Neural crest cell (in vitro differentiated cells): ENCODE results near the gene ASB12. TPM values are rescaled to one million over a fixed set of nuclear protein-coding genes. Genes with fewer than 3 reads are reported as not detected.

Source experiments
- DNase-seq: peaks from one replicate; pipeline ENCODE4 v3.0.0; 2021; ENCODE audit warnings: low read depth, mixed read lengths, low spot score
- H3K27ac Mint-ChIP-seq: one replicate; pipeline ENCODE4 v1.8.0; 2021; ENCODE audit warnings: mild to moderate bottlenecking, mixed read lengths; ENCODE audit not compliant: unreplicated experiment
- H3K27me3 Mint-ChIP-seq: 2 replicates; pipeline ENCODE4 v1.8.0; 2021; ENCODE audit warnings: low read depth, mild to moderate bottlenecking, mixed read lengths
- H3K36me3 Mint-ChIP-seq: 2 replicates; pipeline ENCODE4 v1.8.0; 2021; ENCODE audit warnings: low read depth, mild to moderate bottlenecking, mixed read lengths
- H3K4me1 Mint-ChIP-seq: 2 replicates; pipeline ENCODE4 v1.8.0; 2021; ENCODE audit warnings: mixed read lengths
- H3K4me3 Mint-ChIP-seq: one replicate; pipeline ENCODE4 v1.8.0; 2021; ENCODE audit warnings: mild to moderate bottlenecking, mixed read lengths
- H3K9me3 Mint-ChIP-seq: 2 replicates; pipeline ENCODE4 v1.8.0; 2021; ENCODE audit warnings: mixed read lengths
- CTCF ChIP-seq: fragments of 200-600 bp; sonication (generic); conservative IDR thresholded peaks from 2 replicates; pipeline ENCODE4 v1.5.0; 2021; ENCODE audit warnings: antibody characterized with exemption, mild to moderate bottlenecking
- total RNA-seq: library from RNA; stranded (reverse); gene quantifications from 2 replicates; pipeline ENCODE4 v1.2.1, GENCODE V29; 2021

The ASB12 gene
- total RNA-seq, 1 donor from 2014 or later, result 0.61 TPM

- H3K36me3 Mint-ChIP-seq, result no peaks in the 10 kb centered on the region
- H3K27ac Mint-ChIP-seq, result peak overlapping the region; percentile 81
- DNase-seq, result peak; percentile 83
- H3K27me3 Mint-ChIP-seq, result no peaks in the 10 kb centered on the region
- H3K4me3 Mint-ChIP-seq, result peak overlapping the region; percentile 96
- peak; percentile 30 for TF ChIP-seq CTCF
- H3K4me1 Mint-ChIP-seq, result peaks cover 14% of the 10 kb centered on the region
- H3K9me3 Mint-ChIP-seq, result no peaks in the 10 kb centered on the region
Measured at GRCh38 chrX:64205735-64206501, 24.5 kb downstream of the ASB12 start.

- H3K27ac Mint-ChIP-seq, result peak within 1 kb of the TSS; percentile 81
- no peak for DNase-seq
- peak within 1 kb of the TSS; percentile 96 for H3K4me3 Mint-ChIP-seq
- no peaks in the 10 kb centered on the region for H3K36me3 Mint-ChIP-seq
- no peak for TF ChIP-seq CTCF
- H3K27me3 Mint-ChIP-seq, result no peaks in the 10 kb centered on the region
- H3K9me3 Mint-ChIP-seq, result no peaks in the 10 kb centered on the region
- H3K4me1 Mint-ChIP-seq, result peaks cover 14% of the 10 kb centered on the region
Measured at GRCh38 chrX:64205441-64205734, 25.0 kb downstream of the ASB12 start, which contains the start of gene AMER1. Gene AMER1 (minus strand): TSS chrX:64205708. CDS start chrX:64193286, 12,422 bp downstream.

GRCh38 chrX:64204701-64205440, 25.5 kb downstream of the ASB12 start:
- H3K4me3 Mint-ChIP-seq, result peak overlapping the region; percentile 96
- H3K4me1 Mint-ChIP-seq, result peaks cover 14% of the 10 kb centered on the region
- no peak for TF ChIP-seq CTCF
- no peaks in the 10 kb centered on the region for H3K36me3 Mint-ChIP-seq
- no peaks in the 10 kb centered on the region for H3K27me3 Mint-ChIP-seq
- H3K9me3 Mint-ChIP-seq, result no peaks in the 10 kb centered on the region
- DNase-seq, result peak; percentile 6
- H3K27ac Mint-ChIP-seq, result no peak overlapping the region

GRCh38 chrX:64204252-64204651, 26.2 kb downstream of the ASB12 start:
- TF ChIP-seq CTCF, result no peak
- Mint-ChIP-seq H3K27me3 (no peaks in the 10 kb centered on the region), H3K4me3 (peak overlapping the region; percentile 93), H3K4me1 (peaks cover 14% of the 10 kb centered on the region), H3K27ac (no peak overlapping the region), H3K9me3 (no peaks in the 10 kb centered on the region), H3K36me3 (no peaks in the 10 kb centered on the region)
- DNase-seq, result peak; percentile 2

GRCh38 chrX:64202808-64203325, 27.5 kb downstream of the ASB12 start:
- Mint-ChIP-seq H3K4me3 (peak overlapping the region; percentile 93), H3K27ac (no peak overlapping the region), H3K4me1 (peaks cover 14% of the 10 kb centered on the region), H3K27me3 (no peaks in the 10 kb centered on the region), H3K36me3 (no peaks in the 10 kb centered on the region), H3K9me3 (no peaks in the 10 kb centered on the region)
- TF ChIP-seq CTCF, result no peak
- DNase-seq, result no peak
